ENCODE results near the gene PRKAA1.

PRKAA1 gene

DNA sequence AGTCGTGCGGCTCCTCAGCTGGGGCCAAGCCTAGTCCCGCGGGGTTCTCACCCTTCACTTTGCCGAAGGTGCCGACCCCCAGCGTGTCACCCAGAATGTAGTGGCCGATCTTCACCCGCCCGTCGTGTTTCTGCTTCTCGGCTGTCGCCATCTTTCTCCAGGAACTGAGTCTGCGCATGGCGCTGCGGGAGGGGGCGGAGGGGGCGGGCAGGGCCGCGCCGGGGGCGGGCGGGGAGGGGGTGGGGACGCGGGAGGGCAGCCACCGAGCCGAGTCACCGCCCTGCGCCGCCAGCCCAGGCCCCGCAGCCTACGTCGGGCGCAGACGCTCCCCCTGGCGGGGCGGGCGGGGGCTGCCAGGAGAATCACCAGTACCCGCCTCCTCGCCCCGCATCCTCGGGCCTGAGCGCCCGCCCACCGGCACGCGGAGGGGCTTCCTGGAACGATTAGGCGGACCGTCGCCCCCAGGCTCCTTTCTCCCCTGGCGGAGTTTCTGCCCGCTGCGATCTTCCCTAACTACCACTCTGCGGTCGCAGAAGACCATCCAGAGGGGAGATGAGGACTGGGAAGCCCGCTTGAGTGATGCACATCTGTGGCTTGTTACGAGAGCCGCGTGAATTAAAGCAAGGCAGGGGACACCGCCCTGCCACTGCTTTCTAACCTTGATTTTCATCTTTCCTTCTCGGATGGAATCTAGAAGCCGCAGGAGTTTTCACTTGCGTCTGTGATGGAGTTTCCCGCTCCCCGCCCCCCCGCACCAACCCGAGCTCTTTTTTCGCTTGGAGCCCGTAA, at the start of gene PRKAA1:
TSS of gene PRKAA1 (minus strand) at position 363 of the 789 bp plus-strand sequence. CDS start at position 178, 185 bp downstream.
- Histone ChIP-seq H3K4me3 (peak within 1 kb of the TSS; percentile 87), H3K36me3 (ENCODE audit: insufficient read depth, low read length) (peaks cover 17% of the 10 kb centered on the region), H3K9ac (ENCODE audit: insufficient read length) (peak within 1 kb of the TSS; percentile 87), H3K27ac (peak within 1 kb of the TSS; percentile 93), H3K9me3 (ENCODE audit: low read depth, low read length) (no peaks in the 10 kb centered on the region)
- TF ChIP-seq EZH2 (IDR thresholded peaks at IDR 0.05) (no peak), POLR2AphosphoS5 (IDR thresholded peaks at IDR 0.05; ENCODE audit: borderline replicate concordance, low read depth, low read length) (peak; percentile 79)
- no peak for DNase-seq (ENCODE audit: low read depth, low spot score)

DNA sequence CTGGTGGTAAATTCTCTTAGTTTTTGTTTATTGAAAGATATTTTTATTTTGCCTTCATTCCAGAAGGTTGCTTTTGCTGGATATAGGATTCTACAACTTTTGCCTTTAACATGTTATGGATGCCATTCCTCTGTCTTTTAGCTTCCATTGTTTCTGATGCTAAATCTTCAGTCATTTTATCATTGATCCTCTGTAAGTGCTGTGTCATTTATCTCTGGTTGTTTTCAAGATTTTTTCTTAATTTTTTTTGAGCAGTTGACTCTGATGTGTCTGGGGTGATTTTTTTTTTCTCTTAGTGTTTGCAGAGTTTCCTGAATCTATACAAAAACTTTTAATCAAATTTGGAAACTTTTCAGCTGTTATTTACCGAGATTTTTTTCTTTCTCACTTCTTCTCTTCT, 49.4 kb upstream of the PRKAA1 start:
- H3K4me3 ChIP-seq, result no peak overlapping the region
- H3K36me3 ChIP-seq (ENCODE audit: insufficient read depth, low read length), result no peaks in the 10 kb centered on the region
- H3K9ac ChIP-seq (ENCODE audit: insufficient read length), result no peak overlapping the region
- DNase-seq (ENCODE audit: low read depth, low spot score), result no peak
- H3K9me3 ChIP-seq (ENCODE audit: low read depth, low read length), result no peaks in the 10 kb centered on the region
- TF ChIP-seq EZH2 (IDR thresholded peaks at IDR 0.05) (no peak), FOXP2 (optimal IDR thresholded peaks at IDR 0.05; ENCODE audit: control extremely low read depth, extremely low read length, insufficient read depth) (no peak), POLR2AphosphoS5 (IDR thresholded peaks at IDR 0.05; ENCODE audit: borderline replicate concordance, low read depth, low read length) (no peak)
- no peak overlapping the region for H3K27ac ChIP-seq

DNA sequence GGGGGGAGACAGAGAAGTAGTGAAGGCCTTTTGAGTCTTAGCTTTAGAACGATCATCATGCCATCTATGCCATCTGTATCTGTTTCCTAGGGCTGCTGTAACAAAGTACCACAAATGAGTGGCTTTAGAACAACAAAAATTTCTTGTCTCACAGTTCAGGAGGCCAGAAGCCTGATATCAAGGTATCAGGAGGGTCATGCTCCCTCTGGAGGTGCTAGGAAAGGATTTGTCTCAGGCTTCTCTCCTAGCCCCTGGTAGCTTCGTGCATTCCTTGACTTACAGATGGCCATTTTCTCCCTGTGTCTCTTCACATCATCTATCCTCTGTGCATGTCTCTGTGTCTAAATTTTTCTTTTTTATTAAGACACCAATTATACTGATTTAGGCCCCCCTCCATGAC, 48.2 kb upstream of the PRKAA1 start:
- TF ChIP-seq EZH2 (IDR thresholded peaks at IDR 0.05), result no peak
- TF ChIP-seq POLR2AphosphoS5 (IDR thresholded peaks at IDR 0.05; ENCODE audit: borderline replicate concordance, low read depth, low read length), result no peak
- TF ChIP-seq FOXP2 (optimal IDR thresholded peaks at IDR 0.05; ENCODE audit: control extremely low read depth, extremely low read length, insufficient read depth), result no peak
- Histone ChIP-seq H3K9me3 (ENCODE audit: low read depth, low read length) (no peaks in the 10 kb centered on the region), H3K27ac (no peak overlapping the region), H3K9ac (ENCODE audit: insufficient read length) (no peak overlapping the region), H3K4me3 (no peak overlapping the region), H3K36me3 (ENCODE audit: insufficient read depth, low read length) (no peaks in the 10 kb centered on the region)
- DNase-seq (ENCODE audit: low read depth, low spot score), result no peak

DNA sequence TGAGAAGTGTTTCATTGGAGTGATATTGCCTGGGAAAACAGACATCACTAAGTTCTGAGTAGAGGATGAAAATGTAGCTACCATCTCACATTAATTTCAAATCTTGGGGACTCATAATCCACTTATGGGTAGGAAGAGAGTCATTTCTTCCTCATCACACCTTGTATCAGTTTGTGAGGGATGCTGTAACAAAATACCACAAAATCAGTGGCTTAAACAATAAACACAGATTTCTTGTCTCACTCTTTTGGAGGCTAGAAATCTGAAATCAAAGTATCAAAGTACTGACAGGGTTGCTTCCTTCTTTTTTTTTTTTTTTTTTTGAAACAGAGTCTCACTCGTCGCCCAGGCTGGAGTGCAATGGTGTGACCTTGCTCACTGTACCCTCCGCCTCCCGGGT, 46.4 kb upstream of the PRKAA1 start:
- no peak for TF ChIP-seq EZH2 (IDR thresholded peaks at IDR 0.05)
- TF ChIP-seq POLR2AphosphoS5 (IDR thresholded peaks at IDR 0.05; ENCODE audit: borderline replicate concordance, low read depth, low read length), result no peak
- TF ChIP-seq FOXP2 (optimal IDR thresholded peaks at IDR 0.05; ENCODE audit: control extremely low read depth, extremely low read length, insufficient read depth), result no peak
- no peak overlapping the region for H3K27ac ChIP-seq
- no peak overlapping the region for H3K4me3 ChIP-seq
- H3K9me3 ChIP-seq (ENCODE audit: low read depth, low read length), result no peaks in the 10 kb centered on the region
- no peak overlapping the region for H3K9ac ChIP-seq (ENCODE audit: insufficient read length)
- no peak for DNase-seq (ENCODE audit: low read depth, low spot score)
- H3K36me3 ChIP-seq (ENCODE audit: insufficient read depth, low read length), result no peaks in the 10 kb centered on the region

DNA sequence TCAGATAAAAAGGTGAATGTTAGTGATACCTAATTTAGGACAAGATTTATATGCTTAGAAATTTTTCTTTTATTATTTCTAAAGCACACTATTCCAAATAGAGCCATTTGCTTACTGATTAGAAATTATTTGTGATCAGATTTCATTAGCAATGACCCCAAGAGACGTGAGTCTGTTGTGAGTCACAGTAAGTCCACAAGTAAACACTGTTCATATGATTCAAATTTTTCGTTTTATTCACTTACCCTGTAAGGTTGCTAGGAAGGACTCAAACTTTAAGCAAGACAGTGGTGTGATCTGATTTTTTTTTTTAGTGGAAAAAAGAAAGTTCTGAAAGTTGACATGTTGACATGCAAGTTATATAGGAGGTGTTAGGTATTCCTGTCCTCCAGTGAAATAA, 44.2 kb upstream of the PRKAA1 start:
- Histone ChIP-seq H3K9me3 (ENCODE audit: low read depth, low read length) (no peaks in the 10 kb centered on the region), H3K4me3 (peak overlapping the region; percentile 77; the same call in 1 of the 2 replicates), H3K27ac (no peak overlapping the region), H3K9ac (ENCODE audit: insufficient read length) (peak overlapping the region; percentile 83), H3K36me3 (ENCODE audit: insufficient read depth, low read length) (no peaks in the 10 kb centered on the region)
- no peak for TF ChIP-seq POLR2AphosphoS5 (IDR thresholded peaks at IDR 0.05; ENCODE audit: borderline replicate concordance, low read depth, low read length)
- no peak for TF ChIP-seq EZH2 (IDR thresholded peaks at IDR 0.05)
- DNase-seq (ENCODE audit: low read depth, low spot score), result no peak

DNA sequence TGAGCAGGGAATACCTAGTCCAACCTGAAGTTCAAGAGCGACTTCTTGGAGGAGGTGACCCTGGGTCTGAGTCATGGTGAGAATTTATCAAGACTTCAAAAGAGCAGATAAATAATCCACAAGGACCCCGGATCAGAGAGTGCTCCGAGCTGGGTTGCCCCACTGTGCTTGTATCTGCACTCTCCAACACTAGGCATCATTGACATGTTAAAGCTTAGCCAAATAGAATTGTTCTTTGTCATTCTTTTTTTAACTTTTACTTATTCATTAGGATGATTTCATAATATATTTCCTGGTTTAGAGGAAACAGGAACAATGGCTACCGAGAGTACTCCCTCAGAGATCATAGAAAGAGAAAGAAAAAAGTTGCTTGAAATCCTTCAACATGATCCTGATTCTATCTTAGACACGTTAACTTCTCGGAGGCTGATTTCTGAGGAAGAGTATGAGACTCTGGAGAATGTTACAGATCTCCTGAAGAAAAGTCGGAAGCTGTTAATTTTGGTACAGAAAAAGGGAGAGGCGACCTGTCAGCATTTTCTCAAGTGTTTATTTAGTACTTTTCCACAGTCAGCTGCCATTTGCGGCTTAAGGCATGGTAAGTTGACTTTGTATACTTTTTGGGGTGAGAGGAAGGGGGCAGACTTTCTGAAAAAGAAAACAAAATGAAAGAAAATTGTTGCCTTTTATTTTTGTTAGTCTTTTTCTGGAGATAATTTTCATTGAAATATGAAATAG, 43.1 kb upstream of the PRKAA1 start, which contains the start of gene CARD6:
TSS of gene CARD6 (plus strand) at position 300 of the 738 bp plus-strand sequence. CDS start at position 316, 16 bp downstream.
- no peak for DNase-seq (ENCODE audit: low read depth, low spot score)
- TF ChIP-seq POLR2AphosphoS5 (IDR thresholded peaks at IDR 0.05; ENCODE audit: borderline replicate concordance, low read depth, low read length), result peak; percentile 42; the same call in 1 of the 2 replicates
- no peak for TF ChIP-seq FOXP2 (optimal IDR thresholded peaks at IDR 0.05; ENCODE audit: control extremely low read depth, extremely low read length, insufficient read depth)
- no peak for TF ChIP-seq EZH2 (IDR thresholded peaks at IDR 0.05)
- H3K9ac ChIP-seq (ENCODE audit: insufficient read length), result peak within 1 kb of the TSS; percentile 83
- H3K9me3 ChIP-seq (ENCODE audit: low read depth, low read length), result no peaks in the 10 kb centered on the region
- peak within 1 kb of the TSS; percentile 84 for H3K27ac ChIP-seq
- H3K36me3 ChIP-seq (ENCODE audit: insufficient read depth, low read length), result no peaks in the 10 kb centered on the region
- H3K4me3 ChIP-seq, result peak within 1 kb of the TSS; percentile 77

DNA sequence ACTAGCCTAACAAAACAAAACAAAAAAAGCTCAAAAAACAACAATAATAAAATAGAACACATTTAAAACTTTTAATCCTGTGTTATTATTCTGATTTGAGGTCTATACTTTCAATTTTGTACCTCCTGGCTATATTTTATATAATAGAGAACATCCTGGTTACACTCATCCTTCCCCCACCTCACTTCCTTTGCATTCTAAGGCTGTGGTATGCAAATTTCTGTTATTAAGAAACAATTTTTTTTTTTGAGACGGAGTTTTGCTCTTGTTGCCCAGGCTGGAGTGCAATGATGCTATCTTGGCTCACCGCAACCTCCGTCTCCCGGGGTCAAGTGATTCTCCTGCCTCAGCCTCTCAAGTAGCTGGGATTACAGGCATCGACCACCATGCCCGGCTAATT, 39.9 kb upstream of the PRKAA1 start:
- TF ChIP-seq POLR2AphosphoS5 (IDR thresholded peaks at IDR 0.05; ENCODE audit: borderline replicate concordance, low read depth, low read length) (no peak), FOXP2 (optimal IDR thresholded peaks at IDR 0.05; ENCODE audit: control extremely low read depth, extremely low read length, insufficient read depth) (no peak), EZH2 (IDR thresholded peaks at IDR 0.05) (no peak)
- Histone ChIP-seq H3K27ac (no peak overlapping the region), H3K9ac (ENCODE audit: insufficient read length) (no peak overlapping the region), H3K9me3 (ENCODE audit: low read depth, low read length) (no peaks in the 10 kb centered on the region), H3K4me3 (no peak overlapping the region), H3K36me3 (ENCODE audit: insufficient read depth, low read length) (peaks cover 17% of the 10 kb centered on the region)
- no peak for DNase-seq (ENCODE audit: low read depth, low spot score)
